GM23338 (cell line): ENCODE measurements around the gene SLC1A3. TPM values are rescaled to one million over a fixed set of nuclear protein-coding genes. Genes with fewer than 3 reads are reported as not detected.

Source experiments
- ATAC-seq: fragments of 200-7000 bp; cut with Tn5 transposase; 3 replicates; pipeline ENCODE4 v1.9.1; 2020
- DNase-seq: peaks from one replicate; pipeline ENCODE4 v3.0.0-alpha.2; 2015; ENCODE audit warnings: low spot score
- H2AFZ ChIP-seq: fragments of 200-600 bp; sonication (generic); 2 replicates; pipeline ENCODE4 v1.8.0; 2016; ENCODE audit warnings: antibody characterized with exemption, mild to moderate bottlenecking, moderate library complexity
- H3F3A ChIP-seq: fragments of 200-600 bp; sonication (generic); replicated peaks from 2 replicates; pipeline ENCODE4 v1.8.0; 2017; ENCODE audit warnings: antibody characterized with exemption, mixed run types, low read depth
- H3K27ac ChIP-seq: fragments of 200-600 bp; sonication (generic); 2 replicates; pipeline ENCODE4 v1.6.1; 2016; ENCODE audit warnings: low read depth
- H3K27me3 ChIP-seq: fragments of 200-600 bp; sonication (generic); 2 replicates; pipeline ENCODE4 v1.8.0; 2016; ENCODE audit warnings: mild to moderate bottlenecking, mixed run types, moderate library complexity; ENCODE audit not compliant: insufficient read depth
- H3K36me3 ChIP-seq: fragments of 200-600 bp; sonication (generic); 2 replicates; pipeline ENCODE4 v1.8.0; 2016; ENCODE audit warnings: mild to moderate bottlenecking; ENCODE audit not compliant: insufficient read depth
- H3K4me1 ChIP-seq: fragments of 200-600 bp; sonication (generic); 2 replicates; pipeline ENCODE4 v1.8.0; 2016; ENCODE audit warnings: mild to moderate bottlenecking, moderate library complexity; ENCODE audit not compliant: insufficient read depth
- H3K4me2 ChIP-seq: fragments of 200-600 bp; sonication (generic); 2 replicates; pipeline ENCODE4 v1.7.1; 2017; ENCODE audit warnings: mixed run types
- H3K4me3 ChIP-seq: fragments of 200-600 bp; sonication (generic); 2 replicates; pipeline ENCODE4 v1.6.1; 2016; ENCODE audit warnings: mixed run types
- H3K79me2 ChIP-seq: fragments of 200-600 bp; sonication (generic); replicated peaks from 2 replicates; pipeline ENCODE4 v1.8.0; 2017; ENCODE audit warnings: mild to moderate bottlenecking; ENCODE audit not compliant: insufficient read depth
- H3K9me2 ChIP-seq: fragments of 200-600 bp; sonication (generic); 2 replicates; pipeline ENCODE4 v1.8.0; 2017; ENCODE audit not compliant: insufficient read depth
- H4K20me1 ChIP-seq: fragments of 200-600 bp; sonication (generic); replicated peaks from 2 replicates; pipeline ENCODE4 v1.8.0; 2017; ENCODE audit warnings: mild to moderate bottlenecking; ENCODE audit not compliant: insufficient read depth
- H3K27ac Mint-ChIP-seq: 2 replicates; pipeline ENCODE4 v1.8.0; 2020; ENCODE audit warnings: inconsistent platforms, mild to moderate bottlenecking, moderate library complexity, mixed read lengths
- H3K27me3 Mint-ChIP-seq: 3 replicates; pipeline ENCODE4 v1.8.0; 2022; ENCODE audit warnings: low read depth, mild to moderate bottlenecking, moderate library complexity, mixed read lengths, inconsistent platforms; ENCODE audit not compliant: insufficient read depth, poor library complexity
- H3K36me3 Mint-ChIP-seq: 3 replicates; pipeline ENCODE4 v1.8.0; 2021; ENCODE audit warnings: low read depth, mild to moderate bottlenecking, inconsistent platforms, moderate library complexity, mixed read lengths
- H3K4me1 Mint-ChIP-seq: 3 replicates; pipeline ENCODE4 v1.8.0; 2020; ENCODE audit warnings: mild to moderate bottlenecking, inconsistent platforms, mixed read lengths
- H3K4me3 Mint-ChIP-seq: 3 replicates; pipeline ENCODE4 v1.8.0; 2021; ENCODE audit warnings: moderate library complexity, mild to moderate bottlenecking, inconsistent platforms, mixed read lengths
- H3K9me3 Mint-ChIP-seq: 3 replicates; pipeline ENCODE4 v1.8.0; 2020; ENCODE audit warnings: moderate library complexity, mild to moderate bottlenecking, inconsistent platforms, mixed read lengths
- CREB1 ChIP-seq: fragments of 250-450 bp; sonication (Bioruptor Pico); IDR thresholded peaks from 2 replicates; pipeline ENCODE4 v1.5.0; 2020; ENCODE audit warnings: low read depth, mild to moderate bottlenecking, moderate library complexity
- EZH2 ChIP-seq: fragments of 200-600 bp; sonication (generic); IDR thresholded peaks from one replicate; pipeline ENCODE4 v1.8.0; 2017; ENCODE audit warnings: antibody characterized with exemption, mild to moderate bottlenecking, low read depth; ENCODE audit not compliant: unreplicated experiment
- EZH2phosphoT487 ChIP-seq: fragments of 200-600 bp; sonication (generic); IDR thresholded peaks from one replicate; pipeline ENCODE4 v1.8.1; 2018; ENCODE audit warnings: antibody characterized with exemption; ENCODE audit not compliant: unreplicated experiment
- NANOG ChIP-seq: IDR thresholded peaks from 2 replicates; pipeline ENCODE4 v1.6.1; 2016; ENCODE audit warnings: antibody characterized with exemption, borderline replicate concordance
- POLR2AphosphoS5 ChIP-seq: IDR thresholded peaks from 2 replicates; pipeline ENCODE4 v1.6.1; 2016; ENCODE audit warnings: antibody characterized with exemption, low read depth
- STAT1 ChIP-seq: IDR thresholded peaks from one replicate; pipeline ENCODE4 v1.6.1; 2016; ENCODE audit warnings: antibody characterized with exemption; ENCODE audit not compliant: unreplicated experiment
- ZNF114 ChIP-seq: fragments of 250-450 bp; sonication (Bioruptor Pico); IDR thresholded peaks from 2 replicates; pipeline ENCODE4 v1.5.0; 2020; ENCODE audit warnings: mild to moderate bottlenecking, moderate library complexity
- polyA plus RNA-seq: library from polyadenylated mRNA; unstranded; fragments of >200 nt; fragmentation: Nextera tagmentation; extraction: Ambion mirVana; gene quantifications from 2 replicates; pipeline ENCODE4 v1.2.1, GENCODE V29; 2016
- total RNA-seq: library from RNA; depleted of rRNA; stranded (reverse); fragments of >200 nt; shearing (Covaris generic); gene quantifications from 2 replicates; pipeline ENCODE4 v1.2.3, GENCODE V29; 2014
- TF ChIP-seq, protein P1 (sequence below): IDR thresholded peaks from one replicate; pipeline ENCODE4 v1.6.1; 2018; ENCODE audit warnings: antibody characterized with exemption; ENCODE audit not compliant: unreplicated experiment
- TF ChIP-seq, protein P2 (sequence below), 2 experiments: fragments of 200-600 bp in 1 of 2; sonication (generic) in 1 of 2; conservative IDR thresholded peaks; 2 replicates each; pipeline versions ENCODE4 v1.5.1 to v1.6.1; 2016 to 2017; ENCODE audit warnings: antibody characterized with exemption in 2 of 2, low read depth in 2 of 2, mild to moderate bottlenecking in 2 of 2, moderate library complexity in 1 of 2
- TF ChIP-seq, protein P3 (sequence below): IDR thresholded peaks from 2 replicates; pipeline ENCODE4 v1.6.1; 2016; ENCODE audit warnings: antibody characterized with exemption

SLC1A3 gene
- total and polyA plus RNA-seq, 2 experiments from 2014 or later: 29.0 to 40.7 TPM

DNA sequence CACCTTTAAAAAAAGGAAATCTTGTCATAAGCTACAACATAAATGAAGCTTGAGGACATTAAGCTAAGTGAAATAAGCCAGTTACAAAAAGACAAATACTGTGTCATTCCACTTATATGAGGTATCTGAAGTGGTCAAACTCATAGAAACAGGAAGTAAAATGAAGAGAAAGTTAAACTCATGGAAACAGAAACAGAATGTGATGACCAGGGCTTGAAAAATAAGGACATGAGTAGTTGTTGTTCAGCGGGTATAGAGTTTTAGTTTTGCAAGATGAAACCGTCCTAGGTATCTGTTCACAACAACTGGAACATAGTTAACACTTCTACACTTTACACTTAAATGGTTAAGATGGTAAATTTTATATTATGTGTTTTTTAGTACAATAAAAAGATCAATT lies 47.8 kb upstream of the SLC1A3 start (continued):
- TF ChIP-seq, protein P1, sequence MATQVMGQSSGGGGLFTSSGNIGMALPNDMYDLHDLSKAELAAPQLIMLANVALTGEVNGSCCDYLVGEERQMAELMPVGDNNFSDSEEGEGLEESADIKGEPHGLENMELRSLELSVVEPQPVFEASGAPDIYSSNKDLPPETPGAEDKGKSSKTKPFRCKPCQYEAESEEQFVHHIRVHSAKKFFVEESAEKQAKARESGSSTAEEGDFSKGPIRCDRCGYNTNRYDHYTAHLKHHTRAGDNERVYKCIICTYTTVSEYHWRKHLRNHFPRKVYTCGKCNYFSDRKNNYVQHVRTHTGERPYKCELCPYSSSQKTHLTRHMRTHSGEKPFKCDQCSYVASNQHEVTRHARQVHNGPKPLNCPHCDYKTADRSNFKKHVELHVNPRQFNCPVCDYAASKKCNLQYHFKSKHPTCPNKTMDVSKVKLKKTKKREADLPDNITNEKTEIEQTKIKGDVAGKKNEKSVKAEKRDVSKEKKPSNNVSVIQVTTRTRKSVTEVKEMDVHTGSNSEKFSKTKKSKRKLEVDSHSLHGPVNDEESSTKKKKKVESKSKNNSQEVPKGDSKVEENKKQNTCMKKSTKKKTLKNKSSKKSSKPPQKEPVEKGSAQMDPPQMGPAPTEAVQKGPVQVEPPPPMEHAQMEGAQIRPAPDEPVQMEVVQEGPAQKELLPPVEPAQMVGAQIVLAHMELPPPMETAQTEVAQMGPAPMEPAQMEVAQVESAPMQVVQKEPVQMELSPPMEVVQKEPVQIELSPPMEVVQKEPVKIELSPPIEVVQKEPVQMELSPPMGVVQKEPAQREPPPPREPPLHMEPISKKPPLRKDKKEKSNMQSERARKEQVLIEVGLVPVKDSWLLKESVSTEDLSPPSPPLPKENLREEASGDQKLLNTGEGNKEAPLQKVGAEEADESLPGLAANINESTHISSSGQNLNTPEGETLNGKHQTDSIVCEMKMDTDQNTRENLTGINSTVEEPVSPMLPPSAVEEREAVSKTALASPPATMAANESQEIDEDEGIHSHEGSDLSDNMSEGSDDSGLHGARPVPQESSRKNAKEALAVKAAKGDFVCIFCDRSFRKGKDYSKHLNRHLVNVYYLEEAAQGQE: no peak
- no peak for TF ChIP-seq EZH2phosphoT487

DNA sequence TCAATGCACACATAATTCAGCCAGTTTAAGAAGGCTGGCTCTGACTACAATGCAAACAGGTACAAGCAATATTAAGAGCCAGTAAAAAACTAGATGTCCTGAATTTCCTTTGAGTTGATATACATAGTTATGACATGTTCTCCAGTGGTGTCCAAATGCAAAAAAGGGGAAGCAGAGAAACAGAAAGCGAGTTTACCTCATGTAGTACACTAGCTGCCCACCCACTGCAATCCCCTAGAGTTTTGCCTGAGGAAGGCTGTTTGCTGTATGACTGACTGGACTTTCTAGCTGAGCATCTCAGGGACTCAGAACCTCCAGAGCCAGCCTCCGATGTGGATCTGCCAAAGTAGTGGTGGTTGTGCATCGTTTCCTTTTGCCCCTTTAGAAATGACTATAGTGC lies 44.8 kb upstream of the SLC1A3 start:
- H3K4me3 Mint-ChIP-seq: no peak overlapping the region
- ATAC-seq: no peak
- H3K36me3 Mint-ChIP-seq: no peaks in the 10 kb centered on the region
- peaks cover 4% of the 10 kb centered on the region; the same call in 1 of the 3 replicates for H3K9me3 Mint-ChIP-seq
- Histone ChIP-seq H4K20me1 (no peaks in the 10 kb centered on the region), H3K4me1 (no peaks in the 10 kb centered on the region), H2AFZ (0 out of 2 replicates have a peak overlapping the region, but pooled peaks have one; percentile 77), H3F3A (no peaks in the 10 kb centered on the region), H3K4me3 (no peak overlapping the region), H3K4me2 (no peak overlapping the region), H3K79me2 (no peaks in the 10 kb centered on the region), H3K36me3 (no peaks in the 10 kb centered on the region), H3K27me3 (no peaks in the 10 kb centered on the region), H3K9me2 (no peaks in the 10 kb centered on the region), H3K27ac (no peak overlapping the region)
- peaks cover 2% of the 10 kb centered on the region for H3K27me3 Mint-ChIP-seq
- no peak overlapping the region for H3K27ac Mint-ChIP-seq
- no peak for DNase-seq
- no peaks in the 10 kb centered on the region for H3K4me1 Mint-ChIP-seq
- TF ChIP-seq EZH2 (no peak), POLR2AphosphoS5 (no peak), NANOG (no peak), ZNF114 (CRISPR knock-in tag) (no peak), STAT1 (no peak), EZH2phosphoT487 (no peak), CREB1 (CRISPR knock-in tag) (no peak)
- TF ChIP-seq, protein P2, sequence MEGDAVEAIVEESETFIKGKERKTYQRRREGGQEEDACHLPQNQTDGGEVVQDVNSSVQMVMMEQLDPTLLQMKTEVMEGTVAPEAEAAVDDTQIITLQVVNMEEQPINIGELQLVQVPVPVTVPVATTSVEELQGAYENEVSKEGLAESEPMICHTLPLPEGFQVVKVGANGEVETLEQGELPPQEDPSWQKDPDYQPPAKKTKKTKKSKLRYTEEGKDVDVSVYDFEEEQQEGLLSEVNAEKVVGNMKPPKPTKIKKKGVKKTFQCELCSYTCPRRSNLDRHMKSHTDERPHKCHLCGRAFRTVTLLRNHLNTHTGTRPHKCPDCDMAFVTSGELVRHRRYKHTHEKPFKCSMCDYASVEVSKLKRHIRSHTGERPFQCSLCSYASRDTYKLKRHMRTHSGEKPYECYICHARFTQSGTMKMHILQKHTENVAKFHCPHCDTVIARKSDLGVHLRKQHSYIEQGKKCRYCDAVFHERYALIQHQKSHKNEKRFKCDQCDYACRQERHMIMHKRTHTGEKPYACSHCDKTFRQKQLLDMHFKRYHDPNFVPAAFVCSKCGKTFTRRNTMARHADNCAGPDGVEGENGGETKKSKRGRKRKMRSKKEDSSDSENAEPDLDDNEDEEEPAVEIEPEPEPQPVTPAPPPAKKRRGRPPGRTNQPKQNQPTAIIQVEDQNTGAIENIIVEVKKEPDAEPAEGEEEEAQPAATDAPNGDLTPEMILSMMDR (conservative IDR thresholded peaks at IDR 0.05; ENCODE audit: low read depth in 2 of 2): no peak
- TF ChIP-seq, protein P3, sequence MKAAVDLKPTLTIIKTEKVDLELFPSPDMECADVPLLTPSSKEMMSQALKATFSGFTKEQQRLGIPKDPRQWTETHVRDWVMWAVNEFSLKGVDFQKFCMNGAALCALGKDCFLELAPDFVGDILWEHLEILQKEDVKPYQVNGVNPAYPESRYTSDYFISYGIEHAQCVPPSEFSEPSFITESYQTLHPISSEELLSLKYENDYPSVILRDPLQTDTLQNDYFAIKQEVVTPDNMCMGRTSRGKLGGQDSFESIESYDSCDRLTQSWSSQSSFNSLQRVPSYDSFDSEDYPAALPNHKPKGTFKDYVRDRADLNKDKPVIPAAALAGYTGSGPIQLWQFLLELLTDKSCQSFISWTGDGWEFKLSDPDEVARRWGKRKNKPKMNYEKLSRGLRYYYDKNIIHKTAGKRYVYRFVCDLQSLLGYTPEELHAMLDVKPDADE: no peak
- TF ChIP-seq, protein P1: no peak
